Measurements from ENCODE around the gene CPS1. TPM values are rescaled to one million over a fixed set of nuclear protein-coding genes. Genes with fewer than 3 reads are reported as not detected.

Gene CPS1
- total and polyA plus RNA-seq, 2 of the 8 experiments (the other 6 are each of a cell fraction or from before 2014, with no cell fraction given): 7.9 to 15.7 TPM

GRCh38 chr2:210555555-210555954, 844 bp upstream of the CPS1 start:
- Histone ChIP-seq H3K9ac (replicated peaks in 1 of 4; ENCODE audit: extremely low read depth in 1 of 4, low read depth in 3 of 4, low read length in 3 of 4) (no peak overlapping the region), H3K4me3 (ENCODE audit: extremely low read depth in 1 of 4, insufficient read depth in 2 of 4, low read depth in 3 of 4, low read length in 4 of 4) (no peak overlapping the region), H2AK5ac (ENCODE audit: low read depth, low read length) (no peak overlapping the region), H3K4me1 (replicated peaks in 1 of 4; ENCODE audit: control insufficient read depth in 3 of 4, insufficient read depth in 4 of 4, low read length in 3 of 4) (peaks cover 0 to 5% (median 2%) of the 10 kb centered on the region in 4 experiments; a peak in 3 of 7 replicates), H2AFZ (ENCODE audit: low read length) (no peak overlapping the region), H3K27ac (ENCODE audit: low read depth, low read length) (no peak overlapping the region), H2BK20ac (ENCODE audit: low read length) (no peak overlapping the region), H3K27me3 (replicated peaks in 1 of 4; ENCODE audit: control insufficient read depth in 3 of 4, extremely low read depth in 1 of 4, insufficient read depth in 3 of 4, low read length in 3 of 4) (no peaks in the 10 kb centered on the region), H3K23ac (ENCODE audit: insufficient read length) (no peak overlapping the region), H3K36me3 (ENCODE audit: control insufficient read depth in 2 of 4, insufficient read depth in 4 of 4, low read length in 3 of 4) (no peaks in the 10 kb centered on the region), H3K79me1 (ENCODE audit: low read depth, low read length) (no peaks in the 10 kb centered on the region), H2BK120ac (replicated peaks; ENCODE audit: low read depth, low read length) (no peak overlapping the region), H2BK5ac (ENCODE audit: low read depth, low read length) (no peak overlapping the region), H4K20me1 (replicated peaks in 1 of 2; ENCODE audit: control insufficient read depth in 1 of 2, insufficient read depth in 2 of 2, low read length in 2 of 2) (no peaks in the 10 kb centered on the region), H3K18ac (ENCODE audit: extremely low read depth, low read length) (no peak overlapping the region), H3K4ac (replicated peaks; ENCODE audit: insufficient read length, low read depth, low read length) (no peak overlapping the region), H4K8ac (ENCODE audit: extremely low read depth, insufficient read depth, low read length) (no peak overlapping the region), H4K91ac (replicated peaks; ENCODE audit: insufficient read length, low read length) (peak overlapping the region; percentile 55), H3K9me3 (ENCODE audit: insufficient read depth in 2 of 2, low read depth in 1 of 2, low read length in 1 of 2) (no peaks in the 10 kb centered on the region), H3K79me2 (ENCODE audit: control insufficient read depth in 1 of 2, insufficient read depth in 2 of 2, low read length in 2 of 2) (no peaks in the 10 kb centered on the region), H2BK12ac (ENCODE audit: low read depth, low read length) (no peak overlapping the region), H3K56ac (replicated peaks; ENCODE audit: insufficient read length, low read depth, low read length) (no peak overlapping the region), H3K23me2 (ENCODE audit: low read depth, low read length) (no peaks in the 10 kb centered on the region), H3K14ac (ENCODE audit: insufficient read length) (no peak overlapping the region), H2BK15ac (ENCODE audit: low read length) (no peak overlapping the region), H4K5ac (ENCODE audit: insufficient read length, low read depth, low read length) (no peak overlapping the region), H3K4me2 (ENCODE audit: insufficient read depth in 1 of 2, low read depth in 2 of 2, low read length in 2 of 2) (no peak overlapping the region)
- DNase-seq (ENCODE audit: low read depth in 1 of 2, low spot score in 2 of 2) (no peak), FAIRE-seq (no peak)
- TF ChIP-seq SP2 (IDR thresholded peaks at IDR 0.05; ENCODE audit: low read length) (no peak), GTF2F1 (IDR thresholded peaks at IDR 0.05; ENCODE audit: borderline replicate concordance, low read depth, low read length) (no peak), CBX8 (IDR thresholded peaks at IDR 0.05; ENCODE audit: borderline replicate concordance, low read depth, low read length) (no peak), SP1 (IDR thresholded peaks at IDR 0.05; ENCODE audit: low read depth, low read length) (no peak), GABPA (IDR thresholded peaks at IDR 0.05; ENCODE audit: borderline replicate concordance, insufficient read depth, low read length) (no peak), SP4 (IDR thresholded peaks at IDR 0.05; ENCODE audit: low read length) (no peak)
- ChIA-PET CTCF (ENCODE audit: partially characterized antibody) (interaction anchor here (1.5 kb wide), 1 partner anchor 160 kb away, joined by 3 read pairs; no protein-coding TSS in a partner anchor), POLR2A (ENCODE audit: partially characterized antibody) (no interaction called here)
